Erythroblast (primary cell): ENCODE data around the gene MAP3K5.

ENCODE experiments used
- GATA1 ChIP-seq: IDR thresholded peaks from 2 replicates; pipeline ENCODE4 v1.6.1; 2011; ENCODE audit warnings: low read depth, mild to moderate bottlenecking, control low read depth, low read length, moderate library complexity
- POLR2A ChIP-seq: IDR thresholded peaks from 2 replicates; pipeline ENCODE4 v1.6.1; 2011; ENCODE audit warnings: mild to moderate bottlenecking, low read length

DNA sequence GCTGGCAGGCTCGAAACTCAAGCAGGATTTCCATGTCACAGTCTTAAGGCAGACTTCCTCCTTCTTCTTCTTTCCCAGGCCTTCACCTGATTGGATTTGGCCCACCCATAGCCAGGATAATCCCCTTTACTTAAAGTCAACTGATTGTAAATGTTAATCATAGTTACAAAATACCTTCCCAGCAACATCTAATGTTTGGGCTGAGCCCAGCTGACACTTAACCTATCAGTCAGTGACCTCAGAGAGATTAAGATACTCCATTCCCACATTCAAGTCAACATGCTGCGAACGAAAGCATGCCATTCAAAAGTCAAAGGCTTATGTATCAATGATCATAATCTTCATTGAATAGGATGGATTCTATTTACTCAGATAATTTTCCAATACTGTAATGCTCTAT, 258.0 kb downstream of the MAP3K5 start:
- no peak for TF ChIP-seq POLR2A
- no peak for TF ChIP-seq GATA1
